HCT116 (cell line): ENCODE data around the gene TTLL11. TPM values are rescaled to one million over a fixed set of nuclear protein-coding genes. Genes with fewer than 3 reads are reported as not detected.

ENCODE experiments used
- ATAC-seq: fragments of 200-7000 bp; cut with Tn5 transposase; 2 replicates; pipeline ENCODE4 v1.9.1; 2020; ENCODE audit warnings: mild to moderate bottlenecking, moderate library complexity
- BruUV-seq: library from RNA; stranded (reverse); fragments of 400-500 nt; replicated peaks from 2 replicates; lab custom pipeline; 2021; lab: Mats Ljungman, UMichigan
- CTCF ChIA-PET: fragments of 300-600 bp; sonication (Branson Sonifier 250); formaldehyde crosslinking; loops from one replicate; lab custom pipeline; 2021; ENCODE audit warnings: antibody characterized with exemption; lab: Charles Lee
- POLR2A ChIA-PET: fragments of 300-600, 350-600 bp; sonication (Branson Sonifier 250); formaldehyde crosslinking; loops from one replicate; lab custom pipeline; 2021; ENCODE audit warnings: antibody characterized with exemption; lab: Charles Lee
- RAD21 ChIA-PET, 2 experiments: fragments of 300-600 bp; sonication (Branson Sonifier 250); formaldehyde crosslinking; loops; one replicate each; lab custom pipeline; 2023; ENCODE audit warnings: low total read pairs in 2 of 2; ENCODE audit not compliant: uncharacterized antibody in 2 of 2, unreplicated experiment in 2 of 2, low non-redundant PET in 1 of 2; lab: Charles Lee
- DNase-seq: peaks from one replicate; pipeline ENCODE4 v3.0.0-alpha.2; 2010; ENCODE audit warnings: low read depth, low spot score
- H2AFZ ChIP-seq: fragments of 200-600 bp; shearing (Covaris generic), sonication (generic); 2 replicates; pipeline ENCODE4 v1.6.1; 2017; ENCODE audit warnings: low read depth, mixed run types, mixed read lengths, antibody characterized with exemption, low read length; ENCODE audit not compliant: poor library complexity, severe bottlenecking
- H3K27ac ChIP-seq: 2 replicates; pipeline ENCODE4 v1.5.1; 2012; ENCODE audit warnings: low read depth, low read length
- H3K27me3 ChIP-seq: fragments of 200-600 bp; sonication (generic); 2 replicates; pipeline ENCODE4 v1.6.1; 2016; ENCODE audit warnings: mixed run types, low read length, mixed read lengths; ENCODE audit not compliant: insufficient read depth
- H3K36me3 ChIP-seq, 2 experiments: fragments of 200-500 bp in 1 of 2; fragments of 200-600 bp in 1 of 2; sonication (Bioruptor generic) in 1 of 2; sonication (generic) in 1 of 2; 2 replicates each; pipeline versions ENCODE4 v1.5.1 to v1.6.1; 2014 to 2016; ENCODE audit warnings: low read length in 2 of 2, inconsistent platforms in 1 of 2, mixed read lengths in 1 of 2, mixed run types in 1 of 2; ENCODE audit not compliant: insufficient read depth in 2 of 2, control insufficient read depth in 1 of 2
- H3K4me1 ChIP-seq, 2 experiments: fragments of 200-600 bp in 1 of 2; sonication (generic) in 1 of 2; 2 replicates each; pipeline versions ENCODE4 v1.5.1 to v1.6.1; 2012 to 2017; ENCODE audit warnings: low read length in 2 of 2, inconsistent platforms in 1 of 2, mild to moderate bottlenecking in 1 of 2, mixed read lengths in 1 of 2, mixed run types in 1 of 2, moderate library complexity in 1 of 2; ENCODE audit not compliant: insufficient read depth in 2 of 2, control insufficient read depth in 1 of 2
- H3K4me2 ChIP-seq: fragments of 200-600 bp; sonication (generic); 2 replicates; pipeline ENCODE4 v1.6.1; 2017; ENCODE audit warnings: mixed run types, low read length, mixed read lengths
- H3K4me3 ChIP-seq, 2 experiments: fragments of 200-600 bp in 1 of 2; sonication (generic) in 1 of 2; replicated peaks in 1 of 2; 2 replicates each; pipeline ENCODE4 v1.5.1; 2011 to 2016; ENCODE audit warnings: low read length in 2 of 2, control low read depth in 1 of 2, low read depth in 1 of 2, mild to moderate bottlenecking in 1 of 2, mixed read lengths in 1 of 2, mixed run types in 1 of 2
- H3K79me2 ChIP-seq: fragments of 200-600 bp; sonication (generic); 2 replicates; pipeline ENCODE4 v1.6.1; 2017; ENCODE audit warnings: mild to moderate bottlenecking, mixed run types, low read length, moderate library complexity, mixed read lengths; ENCODE audit not compliant: insufficient read depth
- H3K9ac ChIP-seq: fragments of 200-600 bp; sonication (generic); 2 replicates; pipeline ENCODE4 v1.6.1; 2016; ENCODE audit warnings: low read length, mixed read lengths
- H3K9me2 ChIP-seq: fragments of 200-600 bp; sonication (generic), shearing (Covaris generic); 2 replicates; pipeline ENCODE4 v1.6.1; 2017; ENCODE audit warnings: mixed run types, mild to moderate bottlenecking, moderate library complexity; ENCODE audit not compliant: insufficient read depth
- H3K9me3 ChIP-seq, 2 experiments: fragments of 200-500 bp in 1 of 2; fragments of 200-600 bp in 1 of 2; sonication (Bioruptor generic) in 1 of 2; sonication (generic) in 1 of 2; 2 replicates each; pipeline ENCODE4 v1.6.1; 2014 to 2017; ENCODE audit warnings: low read length in 2 of 2, mixed read lengths in 2 of 2, inconsistent platforms in 1 of 2, low read depth in 1 of 2, mild to moderate bottlenecking in 1 of 2, mixed run types in 1 of 2, moderate library complexity in 1 of 2; ENCODE audit not compliant: control insufficient read depth in 1 of 2, insufficient read depth in 1 of 2
- H4K20me1 ChIP-seq: fragments of 200-600 bp; sonication (generic), shearing (Covaris generic); 2 replicates; pipeline ENCODE4 v1.6.1; 2017; ENCODE audit warnings: mixed run types, mild to moderate bottlenecking, moderate library complexity; ENCODE audit not compliant: insufficient read depth
- CBX3 ChIP-seq: IDR thresholded peaks from 2 replicates; pipeline ENCODE4 v1.6.1; 2012; ENCODE audit warnings: low read depth
- CEBPB ChIP-seq: IDR thresholded peaks from 2 replicates; pipeline ENCODE4 v1.6.1; 2012; ENCODE audit warnings: low read depth
- EGR1 ChIP-seq: IDR thresholded peaks from 2 replicates; pipeline ENCODE4 v1.6.1; 2012; ENCODE audit warnings: low read depth
- ELF1 ChIP-seq: IDR thresholded peaks from 2 replicates; pipeline ENCODE4 v1.6.1; 2012; ENCODE audit warnings: low read depth, borderline replicate concordance
- EZH2 ChIP-seq: fragments of 200-600 bp; sonication (generic); IDR thresholded peaks from 2 replicates; pipeline ENCODE4 v1.6.1; 2017; ENCODE audit warnings: antibody characterized with exemption, mixed run types
- EZH2phosphoT487 ChIP-seq: fragments of 200-600 bp; IDR thresholded peaks from 2 replicates; pipeline ENCODE4 v1.6.1; 2018; ENCODE audit warnings: antibody characterized with exemption, borderline replicate concordance
- POLR2AphosphoS5 ChIP-seq: IDR thresholded peaks from 2 replicates; pipeline ENCODE4 v1.6.1; 2011; ENCODE audit warnings: mild to moderate bottlenecking, low read depth, low read length, moderate library complexity
- RAD21 ChIP-seq: IDR thresholded peaks from 2 replicates; pipeline ENCODE4 v1.6.1; 2012; ENCODE audit warnings: low read depth, mild to moderate bottlenecking
- SIN3A ChIP-seq: IDR thresholded peaks from 2 replicates; pipeline ENCODE4 v1.6.1; 2012; ENCODE audit warnings: low read depth
- SP1 ChIP-seq: IDR thresholded peaks from 2 replicates; pipeline ENCODE4 v1.6.1; 2012; ENCODE audit warnings: low read depth
- TCF7L2 ChIP-seq: IDR thresholded peaks from 2 replicates; pipeline ENCODE4 v1.7.0; 2011; ENCODE audit warnings: borderline replicate concordance, inconsistent platforms; ENCODE audit not compliant: insufficient read depth, insufficient read length; ENCODE audit errors: extremely low read depth
- YY1 ChIP-seq: IDR thresholded peaks from 2 replicates; pipeline ENCODE4 v1.6.1; 2011; ENCODE audit warnings: low read length, low read depth, moderate library complexity, mild to moderate bottlenecking; ENCODE audit not compliant: insufficient replicate concordance; ENCODE audit errors: extremely low read depth
- ZNF274 ChIP-seq: fragments of 200-500 bp; sonication (Bioruptor generic); IDR thresholded peaks from 2 replicates; pipeline ENCODE4 v1.6.1; 2014; ENCODE audit warnings: mild to moderate bottlenecking, low read depth, low read length, inconsistent platforms
- intact Hi-C: fragments of 100-400 bp; cut with micrococcal nuclease; formaldehyde crosslinking; loops from 2 replicates; pipeline ENCODE4 v1.10.0; 2022
- total RNA-seq: library from RNA; stranded (reverse); gene quantifications from one replicate; pipeline ENCODE4 v1.2.1, GENCODE V29; 2021; ENCODE audit not compliant: unreplicated experiment
- TF ChIP-seq, protein P1 (sequence below): IDR thresholded peaks from 2 replicates; pipeline ENCODE4 v1.6.1; 2011; ENCODE audit warnings: mild to moderate bottlenecking, low read length, moderate library complexity; ENCODE audit not compliant: insufficient replicate concordance; ENCODE audit errors: extremely low read depth
- TF ChIP-seq, protein P2 (sequence below): IDR thresholded peaks from 2 replicates; pipeline ENCODE4 v1.6.1; 2012
- TF ChIP-seq, protein P3 (sequence below): IDR thresholded peaks from 2 replicates; pipeline ENCODE4 v1.6.1; 2012; ENCODE audit warnings: low read depth

TTLL11 gene
- total RNA-seq, 1 experiment from 2014 or later = 2.2 TPM

DNA sequence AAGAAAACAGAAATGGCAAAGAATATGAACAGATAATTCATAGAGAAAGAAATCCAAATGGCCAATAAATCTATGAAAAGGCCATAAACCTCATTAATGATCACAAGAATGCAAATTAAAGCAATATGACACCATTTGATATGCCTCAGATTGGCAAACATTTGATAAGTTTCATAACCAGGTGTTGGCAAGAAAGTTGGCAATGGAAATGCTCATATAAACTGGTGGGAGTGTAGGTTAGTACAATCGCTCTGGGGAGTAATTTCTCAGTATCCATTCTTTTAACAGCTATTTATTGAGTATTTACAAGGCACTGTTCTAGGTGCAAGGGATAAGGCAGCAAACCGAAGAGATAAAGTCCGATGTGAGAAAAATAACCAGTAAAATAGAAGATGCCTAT, 154.5 kb downstream of the TTLL11 start:
- no peak overlapping the region for H3K4me2 ChIP-seq
- no peak overlapping the region for H3K9ac ChIP-seq
- no peaks in the 10 kb centered on the region; the same call in 1 of the 2 replicates for H3K27me3 ChIP-seq
- ChIA-PET CTCF (no interaction called here), RAD21 (no interaction called here), POLR2A (no interaction called here)
- no peak for TF ChIP-seq RAD21
- no peak for TF ChIP-seq YY1
- TF ChIP-seq, protein P1, sequence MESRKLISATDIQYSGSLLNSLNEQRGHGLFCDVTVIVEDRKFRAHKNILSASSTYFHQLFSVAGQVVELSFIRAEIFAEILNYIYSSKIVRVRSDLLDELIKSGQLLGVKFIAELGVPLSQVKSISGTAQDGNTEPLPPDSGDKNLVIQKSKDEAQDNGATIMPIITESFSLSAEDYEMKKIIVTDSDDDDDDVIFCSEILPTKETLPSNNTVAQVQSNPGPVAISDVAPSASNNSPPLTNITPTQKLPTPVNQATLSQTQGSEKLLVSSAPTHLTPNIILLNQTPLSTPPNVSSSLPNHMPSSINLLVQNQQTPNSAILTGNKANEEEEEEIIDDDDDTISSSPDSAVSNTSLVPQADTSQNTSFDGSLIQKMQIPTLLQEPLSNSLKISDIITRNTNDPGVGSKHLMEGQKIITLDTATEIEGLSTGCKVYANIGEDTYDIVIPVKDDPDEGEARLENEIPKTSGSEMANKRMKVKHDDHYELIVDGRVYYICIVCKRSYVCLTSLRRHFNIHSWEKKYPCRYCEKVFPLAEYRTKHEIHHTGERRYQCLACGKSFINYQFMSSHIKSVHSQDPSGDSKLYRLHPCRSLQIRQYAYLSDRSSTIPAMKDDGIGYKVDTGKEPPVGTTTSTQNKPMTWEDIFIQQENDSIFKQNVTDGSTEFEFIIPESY = no peak
- TF ChIP-seq, protein P2, sequence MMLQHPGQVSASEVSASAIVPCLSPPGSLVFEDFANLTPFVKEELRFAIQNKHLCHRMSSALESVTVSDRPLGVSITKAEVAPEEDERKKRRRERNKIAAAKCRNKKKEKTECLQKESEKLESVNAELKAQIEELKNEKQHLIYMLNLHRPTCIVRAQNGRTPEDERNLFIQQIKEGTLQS = no peak
- TF ChIP-seq EGR1 = no peak
- no peak for TF ChIP-seq ZNF274
- TF ChIP-seq EZH2 = no peak
- TF ChIP-seq CEBPB = no peak
- TF ChIP-seq CBX3 = no peak
- no peak for TF ChIP-seq ELF1
- TF ChIP-seq EZH2phosphoT487 = no peak
- no peak for TF ChIP-seq POLR2AphosphoS5
- TF ChIP-seq SP1 = no peak
- no peak for TF ChIP-seq TCF7L2
- TF ChIP-seq SIN3A = no peak
- TF ChIP-seq, protein P3, sequence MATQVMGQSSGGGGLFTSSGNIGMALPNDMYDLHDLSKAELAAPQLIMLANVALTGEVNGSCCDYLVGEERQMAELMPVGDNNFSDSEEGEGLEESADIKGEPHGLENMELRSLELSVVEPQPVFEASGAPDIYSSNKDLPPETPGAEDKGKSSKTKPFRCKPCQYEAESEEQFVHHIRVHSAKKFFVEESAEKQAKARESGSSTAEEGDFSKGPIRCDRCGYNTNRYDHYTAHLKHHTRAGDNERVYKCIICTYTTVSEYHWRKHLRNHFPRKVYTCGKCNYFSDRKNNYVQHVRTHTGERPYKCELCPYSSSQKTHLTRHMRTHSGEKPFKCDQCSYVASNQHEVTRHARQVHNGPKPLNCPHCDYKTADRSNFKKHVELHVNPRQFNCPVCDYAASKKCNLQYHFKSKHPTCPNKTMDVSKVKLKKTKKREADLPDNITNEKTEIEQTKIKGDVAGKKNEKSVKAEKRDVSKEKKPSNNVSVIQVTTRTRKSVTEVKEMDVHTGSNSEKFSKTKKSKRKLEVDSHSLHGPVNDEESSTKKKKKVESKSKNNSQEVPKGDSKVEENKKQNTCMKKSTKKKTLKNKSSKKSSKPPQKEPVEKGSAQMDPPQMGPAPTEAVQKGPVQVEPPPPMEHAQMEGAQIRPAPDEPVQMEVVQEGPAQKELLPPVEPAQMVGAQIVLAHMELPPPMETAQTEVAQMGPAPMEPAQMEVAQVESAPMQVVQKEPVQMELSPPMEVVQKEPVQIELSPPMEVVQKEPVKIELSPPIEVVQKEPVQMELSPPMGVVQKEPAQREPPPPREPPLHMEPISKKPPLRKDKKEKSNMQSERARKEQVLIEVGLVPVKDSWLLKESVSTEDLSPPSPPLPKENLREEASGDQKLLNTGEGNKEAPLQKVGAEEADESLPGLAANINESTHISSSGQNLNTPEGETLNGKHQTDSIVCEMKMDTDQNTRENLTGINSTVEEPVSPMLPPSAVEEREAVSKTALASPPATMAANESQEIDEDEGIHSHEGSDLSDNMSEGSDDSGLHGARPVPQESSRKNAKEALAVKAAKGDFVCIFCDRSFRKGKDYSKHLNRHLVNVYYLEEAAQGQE = no peak
- no peaks in the 10 kb centered on the region for H3K9me3 ChIP-seq
- no TSS peak for BruUV-seq
- H3K4me1 ChIP-seq = no peaks in the 10 kb centered on the region
- no peak overlapping the region for H2AFZ ChIP-seq
- no peaks in the 10 kb centered on the region for H3K9me2 ChIP-seq
- no peaks in the 10 kb centered on the region for H3K79me2 ChIP-seq
- no peaks in the 10 kb centered on the region for H4K20me1 ChIP-seq
- intact Hi-C loops = no loop called here
- no peak overlapping the region for H3K4me3 ChIP-seq
- H3K36me3 ChIP-seq = no peaks in the 10 kb centered on the region
- no peak for DNase-seq
- no peak overlapping the region for H3K27ac ChIP-seq
- ATAC-seq = no peak
